ENCODE measurements around the gene CMIP.
"Not testable (repeated sequence)": the region's sequence is repeated elsewhere in the genome, so short reads cannot be mapped to it uniquely, and the experiment has no call there.

The CMIP gene

GRCh38 chr16:81573533-81574020 is 129.0 kb downstream of the CMIP start:
- Histone ChIP-seq H3K4me3 (ENCODE audit: low read depth, low read length) (no peak overlapping the region), H3K27ac (no peak overlapping the region), H3K27me3 (replicated peaks) (no peaks in the 10 kb centered on the region), H3K36me3 (replicated peaks) (no peaks in the 10 kb centered on the region)
- no peak for DNase-seq
- in situ Hi-C loops (cut with HindIII; ENCODE audit: low pct_ligation_motif_present, low sequenced_read_pairs): no loop called here
- TF ChIP-seq CTCF (IDR thresholded peaks at IDR 0.05; ENCODE audit: low read depth, low read length, missing control alignments): no peak

DNA sequence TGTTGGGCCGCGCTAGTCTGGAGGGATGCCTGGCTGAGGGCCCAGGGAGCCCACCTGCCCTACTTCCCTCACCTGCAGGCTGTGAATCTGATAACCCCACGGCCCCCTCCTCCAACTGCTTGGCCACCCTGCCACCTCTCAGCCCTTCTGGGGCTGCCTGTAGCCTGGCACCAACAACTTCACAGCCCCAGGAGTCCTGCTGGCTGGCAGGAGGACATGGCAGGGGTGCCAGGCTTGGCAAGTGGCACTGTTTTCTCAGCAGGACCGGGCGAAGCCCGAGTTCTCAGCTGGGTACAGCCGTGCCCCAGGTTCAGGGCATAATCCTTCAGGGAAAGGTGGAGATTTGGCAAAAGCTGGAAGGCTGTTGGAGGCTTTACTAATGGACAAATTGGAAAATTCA is 129.6 kb downstream of the CMIP start:
- H3K36me3 ChIP-seq (replicated peaks): no peaks in the 10 kb centered on the region
- no peak for TF ChIP-seq CTCF (IDR thresholded peaks at IDR 0.05; ENCODE audit: low read depth, low read length, missing control alignments)
- H3K27me3 ChIP-seq (replicated peaks): no peaks in the 10 kb centered on the region
- no peak for DNase-seq
- no peak overlapping the region for H3K4me3 ChIP-seq (ENCODE audit: low read depth, low read length)
- H3K27ac ChIP-seq: no peak overlapping the region
- in situ Hi-C loops (cut with HindIII; ENCODE audit: low pct_ligation_motif_present, low sequenced_read_pairs): no loop called here

GRCh38 chr16:81575307-81575706 is 130.7 kb downstream of the CMIP start:
- H3K36me3 ChIP-seq (replicated peaks): no peaks in the 10 kb centered on the region
- TF ChIP-seq CTCF (IDR thresholded peaks at IDR 0.05; ENCODE audit: low read depth, low read length, missing control alignments): no peak
- H3K4me3 ChIP-seq (ENCODE audit: low read depth, low read length): no peak overlapping the region
- no peak for DNase-seq
- no peak overlapping the region for H3K27ac ChIP-seq
- no peaks in the 10 kb centered on the region for H3K27me3 ChIP-seq (replicated peaks)
- in situ Hi-C loops (cut with HindIII; ENCODE audit: low pct_ligation_motif_present, low sequenced_read_pairs): no loop called here

GRCh38 chr16:81575834-81576233 is 131.2 kb downstream of the CMIP start:
- Histone ChIP-seq H3K4me3 (ENCODE audit: low read depth, low read length) (no peak overlapping the region), H3K36me3 (replicated peaks) (no peaks in the 10 kb centered on the region), H3K27ac (no peak overlapping the region), H3K27me3 (replicated peaks) (no peaks in the 10 kb centered on the region)
- TF ChIP-seq CTCF (IDR thresholded peaks at IDR 0.05; ENCODE audit: low read depth, low read length, missing control alignments): no peak
- in situ Hi-C loops (cut with HindIII; ENCODE audit: low pct_ligation_motif_present, low sequenced_read_pairs): no loop called here
- no peak for DNase-seq

DNA sequence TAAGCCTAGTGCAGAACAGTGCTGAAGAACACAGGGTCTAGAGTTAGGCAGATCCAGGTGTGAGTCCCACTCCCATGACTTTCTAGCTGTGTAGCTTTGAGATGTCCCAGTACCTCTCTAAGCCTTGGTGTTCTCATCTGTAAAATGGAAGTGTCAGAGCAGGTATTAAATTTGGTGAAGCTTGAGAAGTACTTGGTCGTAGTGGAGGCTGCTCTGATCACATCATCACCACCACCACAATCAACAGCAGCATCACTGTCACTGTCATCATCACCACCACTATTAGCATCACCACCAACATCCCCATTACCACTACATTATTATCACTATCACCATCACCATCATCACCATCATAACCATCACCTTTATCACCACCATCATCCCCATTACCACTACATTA is 132.1 kb downstream of the CMIP start:
- in situ Hi-C loops (cut with HindIII; ENCODE audit: low pct_ligation_motif_present, low sequenced_read_pairs): no loop called here
- H3K36me3 ChIP-seq (replicated peaks): no peaks in the 10 kb centered on the region
- no peak overlapping the region for H3K27ac ChIP-seq
- H3K4me3 ChIP-seq (ENCODE audit: low read depth, low read length): no peak overlapping the region
- no peaks in the 10 kb centered on the region for H3K27me3 ChIP-seq (replicated peaks)
- no peak for TF ChIP-seq CTCF (IDR thresholded peaks at IDR 0.05; ENCODE audit: low read depth, low read length, missing control alignments)
- DNase-seq: no peak

- DNase-seq; in situ Hi-C loops (cut with HindIII; ENCODE audit: low pct_ligation_motif_present, low sequenced_read_pairs); H3K27me3 ChIP-seq (replicated peaks); H3K4me3 ChIP-seq (ENCODE audit: low read depth, low read length); H3K36me3 ChIP-seq (replicated peaks); H3K27ac ChIP-seq: not testable (repeated sequence)
These were observed 132.7 kb downstream of the CMIP start for GRCh38 chr16:81577272-81577671.
